Measurements from ENCODE around the gene FYTTD1.

GRCh38 chr3:197811343-197811742, 61.7 kb downstream of the FYTTD1 start:
- TF ChIP-seq CTCF (IDR thresholded peaks at IDR 0.05; ENCODE audit: low read depth, low read length, poor library complexity, severe bottlenecking) (no peak), EZH2phosphoT487 (IDR thresholded peaks at IDR 0.05; ENCODE audit: borderline replicate concordance, low read length) (no peak)
